NCI-H2081 treated with DMSO at 0.1 percent for 48 hours (cell line): ENCODE data around the gene RGS1.

Experiments used
- DNase-seq: peaks from one replicate; lab custom pipeline; 2025; lab: John Stamatoyannopoulos, UW

RGS1 gene

DNA sequence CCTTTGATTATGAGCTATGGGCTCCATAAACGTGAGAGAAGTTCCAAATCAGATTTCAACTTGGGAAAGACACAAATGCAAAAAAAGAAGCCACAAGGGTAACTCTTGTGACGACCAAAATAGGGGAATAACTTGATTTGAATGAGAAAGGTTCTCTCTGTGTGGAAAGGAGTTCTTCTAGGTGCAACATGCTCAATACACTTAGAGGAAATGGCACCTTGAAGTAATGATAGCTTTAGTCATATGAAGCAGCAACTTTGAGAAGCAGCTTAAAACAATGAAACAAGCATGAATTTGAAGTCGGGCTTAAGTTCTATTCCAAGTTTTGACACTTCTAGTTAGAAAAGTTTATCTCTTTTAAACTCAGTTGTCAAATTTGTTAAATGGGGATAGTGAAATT is 21.8 kb upstream of the RGS1 start:
- no peak for DNase-seq

DNA sequence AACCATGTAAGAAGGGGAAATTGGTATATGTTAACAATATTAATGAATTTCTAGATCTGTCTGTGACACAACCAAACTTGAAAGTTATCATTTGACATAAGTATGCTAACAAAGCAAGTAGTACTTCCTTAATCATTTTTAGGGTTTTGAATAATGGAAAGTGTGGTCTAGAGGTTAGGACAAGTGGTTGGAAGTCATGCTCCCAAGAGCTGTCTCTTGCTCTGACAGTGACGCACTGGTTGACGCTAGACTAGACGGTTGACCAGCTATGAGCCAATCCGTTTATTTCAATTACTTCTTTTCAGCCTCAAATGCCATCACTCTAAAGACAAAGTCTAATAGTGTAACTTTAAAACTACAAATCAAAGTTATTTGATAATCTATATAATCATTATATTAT is 20.7 kb upstream of the RGS1 start:
- DNase-seq, result no peak

GRCh38 chr1:192555399-192555798 is 20.2 kb upstream of the RGS1 start:
- no peak for DNase-seq

DNA sequence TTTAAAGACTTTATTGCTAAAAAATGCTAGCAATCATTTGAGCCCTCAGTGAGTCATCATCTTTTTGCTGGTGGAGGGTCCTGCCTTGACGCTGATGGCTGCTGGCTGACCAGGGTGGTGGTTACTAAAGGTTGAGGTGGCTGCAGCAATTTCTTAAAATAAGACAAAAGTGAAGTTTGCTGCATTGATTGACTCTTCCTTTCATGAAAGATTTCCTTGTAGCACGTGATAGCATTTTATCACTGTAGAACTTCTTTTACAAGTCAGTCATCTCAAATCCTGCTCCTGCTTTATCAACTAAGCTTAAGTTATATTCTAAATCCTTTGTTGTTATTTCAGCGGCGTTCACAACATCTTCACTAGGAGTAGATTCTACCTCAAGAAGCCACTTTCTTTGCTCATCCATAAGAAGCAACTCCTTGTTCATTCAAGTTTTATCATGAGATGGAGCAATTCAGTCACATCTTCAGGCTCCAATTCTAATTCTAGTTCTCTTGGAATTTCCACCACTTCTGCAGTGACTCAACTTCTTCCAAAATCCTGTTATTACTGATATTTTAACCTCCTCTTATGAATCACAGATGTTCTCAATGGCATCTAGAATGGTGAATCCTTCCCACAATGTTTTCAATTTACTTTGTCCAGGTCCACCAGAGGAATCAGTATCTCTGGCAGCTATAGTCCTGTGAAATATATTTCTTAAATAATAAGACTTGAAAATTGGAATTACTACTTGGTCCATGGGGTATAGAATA is 17.6 kb upstream of the RGS1 start:
- no peak for DNase-seq

GRCh38 chr1:192559115-192560006 is 16.2 kb upstream of the RGS1 start:
- no peak for DNase-seq

DNA sequence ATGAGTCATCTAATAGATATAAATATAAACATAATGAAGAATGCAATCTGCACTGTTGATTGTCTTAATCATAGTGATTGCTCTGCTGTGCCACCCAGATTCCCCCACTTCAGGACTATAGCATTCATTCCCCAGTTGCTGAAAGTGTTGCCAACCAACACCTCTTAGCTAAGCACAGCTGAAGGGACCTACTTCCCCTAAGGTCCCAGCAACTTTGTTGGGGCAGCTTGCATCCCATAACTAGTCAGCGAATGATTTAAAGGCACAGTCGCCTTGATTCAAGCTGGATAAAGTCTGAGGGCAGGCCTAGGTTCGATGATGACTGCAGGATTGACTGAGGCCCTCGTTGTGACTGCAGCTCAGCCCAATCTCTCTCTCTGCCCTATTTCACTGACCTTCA is 14.3 kb upstream of the RGS1 start:
- no peak for DNase-seq

DNA sequence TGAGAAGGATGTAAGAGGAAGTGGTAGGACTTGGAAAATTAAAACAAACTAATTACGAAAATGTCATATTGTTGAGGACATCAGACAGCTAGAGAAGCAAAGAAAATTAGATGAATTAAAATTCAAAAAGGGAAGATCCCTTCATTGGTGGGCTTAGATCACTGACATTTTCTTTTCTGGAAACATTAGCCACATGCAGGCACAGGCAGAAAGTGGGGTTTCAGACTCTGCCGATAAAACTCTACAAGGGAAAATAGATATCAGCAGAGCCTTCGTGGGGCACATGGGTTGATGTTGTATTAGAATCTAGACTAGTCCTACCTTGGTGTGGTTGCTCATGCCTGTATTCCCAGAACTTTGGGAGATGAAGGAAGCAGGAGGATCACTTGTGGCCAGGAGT is 12.4 kb upstream of the RGS1 start:
- DNase-seq, result no peak

- no peak for DNase-seq
Measured at GRCh38 chr1:192564099-192564498, 11.5 kb upstream of the RGS1 start.

DNA sequence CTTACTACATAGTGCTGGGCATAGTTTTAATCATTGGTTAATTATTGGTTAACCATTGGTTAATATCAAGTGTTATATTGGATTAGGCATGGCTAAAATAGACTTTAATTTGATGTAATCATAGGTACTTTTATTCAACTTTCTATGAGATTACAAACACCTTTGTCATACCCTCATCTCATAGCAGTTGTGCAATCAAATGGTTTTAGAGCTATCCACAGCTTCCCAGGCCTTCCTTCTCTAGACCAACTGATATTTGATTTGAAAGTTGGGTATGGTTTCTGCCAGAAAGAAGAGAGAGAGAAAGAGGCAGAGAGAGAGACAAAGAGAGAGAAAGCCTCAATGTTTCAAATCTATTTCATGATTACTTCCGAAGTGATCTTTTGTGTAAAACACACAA is 9.6 kb upstream of the RGS1 start:
- no peak for DNase-seq

DNA sequence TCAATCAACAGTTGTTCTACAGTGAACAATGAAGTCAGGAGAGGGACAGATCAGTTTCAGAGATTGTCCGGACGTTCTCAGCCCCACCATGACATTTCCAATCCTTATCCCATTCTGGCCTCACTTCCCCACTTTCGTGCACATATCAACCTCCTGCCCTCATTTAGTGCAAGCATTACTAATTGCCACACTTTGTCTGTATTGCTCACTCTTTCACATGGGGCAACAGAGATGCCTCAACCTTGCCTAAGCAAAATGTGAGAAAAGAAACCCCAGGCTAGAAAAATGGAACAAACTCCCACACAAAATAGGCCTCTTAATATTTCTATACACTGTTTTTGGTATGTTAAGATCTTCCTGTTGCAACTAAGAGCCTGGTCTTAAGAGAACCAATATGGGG is 8.9 kb upstream of the RGS1 start:
- DNase-seq, result no peak

DNA sequence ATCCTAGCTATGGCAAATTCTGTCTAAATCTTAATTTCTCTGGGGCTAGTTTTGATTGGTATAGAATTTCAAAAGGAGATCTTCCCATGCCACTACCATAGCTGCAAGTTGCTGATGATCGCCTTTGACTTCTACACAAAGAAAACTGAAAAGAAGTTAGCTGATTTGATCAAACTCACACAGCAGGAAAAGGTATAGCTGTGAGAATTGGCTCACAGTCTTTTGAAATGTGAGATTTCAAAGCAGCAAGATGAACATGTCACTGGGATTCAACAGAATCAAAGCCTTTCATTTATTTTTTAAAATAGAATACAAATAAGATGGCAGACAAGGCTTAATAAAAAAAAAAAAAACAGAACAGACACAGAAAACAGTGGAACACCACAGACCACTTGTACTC is 7.5 kb upstream of the RGS1 start:
- no peak for DNase-seq

GRCh38 chr1:192571668-192572067 is 3.9 kb upstream of the RGS1 start:
- no peak for DNase-seq

DNA sequence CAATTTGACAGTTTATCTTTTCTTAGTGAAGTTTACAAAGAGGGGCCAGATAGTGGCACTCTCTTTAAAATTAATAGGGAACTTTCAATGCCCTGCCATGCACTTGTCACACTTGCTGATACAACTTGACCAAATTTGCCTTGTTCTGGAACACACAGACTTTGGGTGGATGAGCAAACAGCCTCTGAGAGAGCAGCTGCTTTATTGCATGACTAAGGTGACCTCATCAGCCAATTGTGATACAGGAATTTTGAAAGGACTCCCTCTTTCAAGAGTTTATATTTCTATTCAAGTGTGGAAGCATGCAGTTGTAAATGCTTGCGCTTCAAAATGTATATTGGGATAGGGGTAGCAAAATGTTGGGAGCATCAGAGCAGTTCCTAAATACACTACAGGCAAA is 2.1 kb upstream of the RGS1 start:
- DNase-seq, result no peak

- no peak for DNase-seq
Measured at GRCh38 chr1:192574073-192574472, 1.5 kb upstream of the RGS1 start.

GRCh38 chr1:192576190-192577144 is 894 bp downstream of the RGS1 start:
- DNase-seq, result no peak

DNA sequence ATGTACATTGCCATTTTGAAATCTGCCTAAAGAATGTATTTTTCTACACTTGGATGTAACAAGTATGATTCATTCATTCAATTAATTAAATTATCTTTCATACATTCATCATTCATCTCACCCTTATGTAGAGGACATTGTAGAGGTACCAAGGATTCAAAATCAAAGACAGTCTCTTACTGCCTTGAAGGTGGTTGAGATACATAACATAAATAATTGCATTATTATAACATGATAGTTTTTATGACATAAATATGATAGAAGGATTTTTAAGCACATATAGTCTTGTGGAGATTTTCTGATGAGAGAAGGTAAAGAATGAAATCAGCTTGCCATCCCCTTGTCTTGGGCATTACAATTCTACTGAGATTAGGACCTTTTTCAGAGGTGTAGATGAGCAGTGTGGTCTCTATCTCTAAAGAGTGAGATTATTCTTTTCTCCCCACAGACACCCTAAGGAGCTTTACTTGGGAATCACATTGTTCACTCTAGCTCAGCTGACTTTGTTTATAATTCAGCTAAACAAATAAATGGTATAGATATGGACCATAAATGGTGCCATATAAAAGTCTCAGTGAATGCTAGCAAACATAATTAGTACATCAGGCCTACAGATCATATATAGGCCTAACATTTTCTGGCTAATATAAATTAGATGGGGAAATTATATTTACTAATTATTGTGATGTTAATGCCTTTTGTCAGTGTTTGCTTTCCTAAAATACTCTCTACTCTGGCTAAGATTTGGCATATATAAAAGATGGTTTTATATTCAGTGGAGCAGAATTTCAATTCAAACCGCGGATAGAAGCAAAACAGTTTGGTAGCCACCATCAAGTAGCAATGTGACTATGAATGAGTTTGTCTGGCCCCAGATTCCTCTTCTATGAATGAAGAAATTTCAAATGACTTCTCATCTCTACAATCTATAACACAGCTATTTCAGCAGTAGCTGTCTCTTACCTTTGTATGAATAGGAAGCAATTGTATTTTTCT is 1.9 kb downstream of the RGS1 start:
- no peak for DNase-seq

- DNase-seq, result no peak
Measured at GRCh38 chr1:192578144-192578909, 2.8 kb downstream of the RGS1 start.

DNA sequence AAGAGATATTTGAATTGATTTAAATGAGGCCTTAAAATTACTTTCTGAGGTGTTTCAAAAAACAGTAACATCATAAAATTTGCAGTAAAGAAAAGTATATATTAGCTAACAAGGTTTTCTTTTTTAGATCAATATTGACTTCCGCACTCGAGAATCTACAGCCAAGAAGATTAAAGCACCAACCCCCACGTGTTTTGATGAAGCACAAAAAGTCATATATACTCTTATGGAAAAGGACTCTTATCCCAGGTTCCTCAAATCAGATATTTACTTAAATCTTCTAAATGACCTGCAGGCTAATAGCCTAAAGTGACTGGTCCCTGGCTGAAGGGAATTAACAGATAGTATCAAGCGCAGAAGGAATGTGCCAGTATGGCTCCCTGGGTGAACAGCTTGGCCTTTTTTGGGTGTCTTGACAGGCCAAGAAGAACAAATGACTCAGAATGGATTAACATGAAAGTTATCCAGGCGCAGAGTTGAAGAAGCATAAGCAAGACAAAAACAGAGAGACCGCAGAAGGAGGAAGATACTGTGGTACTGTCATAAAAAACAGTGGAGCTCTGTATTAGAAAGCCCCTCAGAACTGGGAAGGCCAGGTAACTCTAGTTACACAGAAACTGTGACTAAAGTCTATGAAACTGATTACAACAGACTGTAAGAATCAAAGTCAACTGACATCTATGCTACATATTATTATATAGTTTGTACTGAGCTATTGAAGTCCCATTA is 3.6 kb downstream of the RGS1 start:
- DNase-seq, result no peak

- no peak for DNase-seq
Measured at GRCh38 chr1:192580351-192580962, 4.9 kb downstream of the RGS1 start.
